GM20431 (cell line): ENCODE measurements around the gene ZNF600.
"Not testable (repeated sequence)": the region's sequence is repeated elsewhere in the genome, so short reads cannot be mapped to it uniquely, and the experiment has no call there.

Experiments
- in situ Hi-C: fragments of 300-500 bp; cut with MseI, MboI; formaldehyde crosslinking; loops from one replicate; pipeline ENCODE4 v1.15.0; 2020; ENCODE audit warnings: low sequenced_read_pairs; ENCODE audit not compliant: unreplicated experiment

ZNF600 gene

GRCh38 chr19:52786464-52787354 lies at the start of gene ZNF600:
Gene ZNF600 (minus strand): TSS chr19:52786791. CDS start chr19:52778888, 7,903 bp downstream.
- in situ Hi-C loops: not testable (repeated sequence)

- in situ Hi-C loops: not testable (repeated sequence)
These were observed 47.7 kb upstream of the ZNF600 start for GRCh38 chr19:52834289-52834688.

- in situ Hi-C loops: not testable (repeated sequence)
These were observed 47.0 kb upstream of the ZNF600 start for GRCh38 chr19:52833541-52833940.

- in situ Hi-C loops: not testable (repeated sequence)
These were observed 43.3 kb upstream of the ZNF600 start for GRCh38 chr19:52829866-52830265.

GRCh38 chr19:52825765-52826164 lies 39.2 kb upstream of the ZNF600 start:
- in situ Hi-C loops: no loop called here

GRCh38 chr19:52823676-52824075 lies 37.1 kb upstream of the ZNF600 start:
- in situ Hi-C loops: no loop called here

- in situ Hi-C loops: not testable (repeated sequence)
These were observed 34.8 kb upstream of the ZNF600 start, which contains the start of gene ZNF28 for GRCh38 chr19:52821204-52821960. Gene ZNF28 (minus strand): TSS chr19:52821633. CDS start chr19:52817958, 3,675 bp downstream.

GRCh38 chr19:52820472-52821203 lies 34.0 kb upstream of the ZNF600 start:
- in situ Hi-C loops: not testable (repeated sequence)

- in situ Hi-C loops: no loop called here
These were observed 23.2 kb upstream of the ZNF600 start for GRCh38 chr19:52809801-52810200.

- in situ Hi-C loops: not testable (repeated sequence)
These were observed 13.5 kb upstream of the ZNF600 start for GRCh38 chr19:52799950-52800640.

- in situ Hi-C loops: no loop called here
These were observed 2.8 kb upstream of the ZNF600 start for GRCh38 chr19:52789440-52789839.

GRCh38 chr19:52786078-52786463 lies 520 bp downstream of the ZNF600 start:
- in situ Hi-C loops: no loop called here

- in situ Hi-C loops: no loop called here
These were observed 1.1 kb downstream of the ZNF600 start for GRCh38 chr19:52785506-52785905.

- in situ Hi-C loops: not testable (repeated sequence)
These were observed 3.7 kb downstream of the ZNF600 start for GRCh38 chr19:52782864-52783263.

- in situ Hi-C loops: no loop called here
These were observed 7.8 kb downstream of the ZNF600 start for GRCh38 chr19:52778811-52779210.

- in situ Hi-C loops: not testable (repeated sequence)
These were observed 30.1 kb downstream of the ZNF600 start for GRCh38 chr19:52756447-52756846.

GRCh38 chr19:52749780-52750179 lies 36.8 kb downstream of the ZNF600 start:
- in situ Hi-C loops: no loop called here

- in situ Hi-C loops: no loop called here
These were observed 38.1 kb downstream of the ZNF600 start for GRCh38 chr19:52748336-52748950.

GRCh38 chr19:52745919-52746318 lies 40.7 kb downstream of the ZNF600 start:
- in situ Hi-C loops: not testable (repeated sequence)
